ENCODE results near the gene HOTAIR.
A peak's percentile ranks its signal among the peaks of the same experiment; 100 is the strongest.

Gene HOTAIR

GRCh38 chr12:53971686-53972085 is 3.1 kb downstream of the HOTAIR start:
- DNase-seq (ENCODE audit: low spot score), result no peak
- Mint-ChIP-seq H3K4me1 (ENCODE audit: low read depth) (peaks cover 8% of the 10 kb centered on the region), H3K27me3 (ENCODE audit: low read depth) (peaks cover 92% of the 10 kb centered on the region), H3K9me3 (peaks cover 4% of the 10 kb centered on the region), H3K36me3 (ENCODE audit: low read depth) (peaks cover 2% of the 10 kb centered on the region), H3K27ac (no peak overlapping the region), H3K4me3 (no peak overlapping the region)

DNA sequence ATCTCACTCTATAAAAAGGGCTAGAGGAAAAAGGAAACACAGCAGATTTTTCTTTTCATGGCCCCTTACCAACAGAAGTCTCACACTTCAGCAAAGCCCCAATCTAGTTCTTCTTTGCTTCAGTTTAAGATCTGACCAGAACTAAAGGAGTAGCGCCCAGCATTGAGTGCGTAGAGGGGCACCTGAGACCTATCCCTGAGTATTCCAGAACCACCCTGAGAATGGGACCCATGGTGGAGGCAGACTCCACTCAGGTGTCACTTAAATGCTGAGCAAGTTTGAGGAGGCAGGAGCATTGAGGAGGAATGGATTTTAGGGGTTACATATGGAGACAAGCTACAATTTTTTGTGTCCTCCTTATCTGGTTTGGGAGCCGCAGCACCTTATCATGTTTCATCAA is 3.6 kb downstream of the HOTAIR start:
- H3K4me3 Mint-ChIP-seq, result no peak overlapping the region
- H3K4me1 Mint-ChIP-seq (ENCODE audit: low read depth), result peaks cover 13% of the 10 kb centered on the region
- H3K27ac Mint-ChIP-seq, result no peak overlapping the region
- H3K27me3 Mint-ChIP-seq (ENCODE audit: low read depth), result peaks cover 92% of the 10 kb centered on the region
- H3K36me3 Mint-ChIP-seq (ENCODE audit: low read depth), result peaks cover 2% of the 10 kb centered on the region
- H3K9me3 Mint-ChIP-seq, result peaks cover 4% of the 10 kb centered on the region
- DNase-seq (ENCODE audit: low spot score), result no peak

DNA sequence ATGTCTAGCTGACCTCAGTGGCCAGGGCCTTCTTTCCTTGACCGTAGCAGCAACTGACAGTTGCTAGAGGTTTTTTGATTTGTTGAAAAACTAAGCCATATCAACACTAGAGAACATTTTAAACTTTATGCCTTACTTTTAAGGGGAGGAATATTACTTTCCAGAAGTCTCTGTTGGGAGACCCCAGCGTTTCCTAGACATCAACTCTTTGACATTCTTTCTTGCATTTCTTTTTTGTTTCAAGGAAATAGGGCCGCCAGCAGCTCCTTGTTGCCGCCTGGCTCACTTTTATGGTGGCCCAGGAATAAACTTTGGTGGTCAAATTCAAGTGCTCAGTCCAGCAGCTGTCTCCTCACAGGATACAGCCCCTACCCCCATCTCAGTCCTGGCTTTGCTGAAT is 4.3 kb downstream of the HOTAIR start:
- Mint-ChIP-seq H3K4me1 (ENCODE audit: low read depth) (peaks cover 13% of the 10 kb centered on the region), H3K4me3 (no peak overlapping the region), H3K36me3 (ENCODE audit: low read depth) (peaks cover under 1% of the 10 kb centered on the region), H3K27ac (no peak overlapping the region), H3K9me3 (peaks cover 4% of the 10 kb centered on the region), H3K27me3 (ENCODE audit: low read depth) (peaks cover 92% of the 10 kb centered on the region)
- no peak for DNase-seq (ENCODE audit: low spot score)

- no peak for DNase-seq (ENCODE audit: low spot score)
- H3K27ac Mint-ChIP-seq, result no peak overlapping the region
- H3K4me3 Mint-ChIP-seq, result no peak overlapping the region
- peaks cover 11% of the 10 kb centered on the region for H3K4me1 Mint-ChIP-seq (ENCODE audit: low read depth)
- H3K36me3 Mint-ChIP-seq (ENCODE audit: low read depth), result no peaks in the 10 kb centered on the region
- peaks cover 4% of the 10 kb centered on the region for H3K9me3 Mint-ChIP-seq
- peaks cover 95% of the 10 kb centered on the region for H3K27me3 Mint-ChIP-seq (ENCODE audit: low read depth)
Observed at GRCh38 chr12:53969588-53970259, 5.0 kb downstream of the HOTAIR start.

- no peaks in the 10 kb centered on the region for H3K36me3 Mint-ChIP-seq (ENCODE audit: low read depth)
- H3K27me3 Mint-ChIP-seq (ENCODE audit: low read depth), result peaks cover 99% of the 10 kb centered on the region
- no peak overlapping the region for H3K27ac Mint-ChIP-seq
- no peak for DNase-seq (ENCODE audit: low spot score)
- H3K4me1 Mint-ChIP-seq (ENCODE audit: low read depth), result peaks cover 16% of the 10 kb centered on the region
- H3K4me3 Mint-ChIP-seq, result no peak overlapping the region
- H3K9me3 Mint-ChIP-seq, result peaks cover 4% of the 10 kb centered on the region
Observed at GRCh38 chr12:53968214-53969127, 6.3 kb downstream of the HOTAIR start.

DNA sequence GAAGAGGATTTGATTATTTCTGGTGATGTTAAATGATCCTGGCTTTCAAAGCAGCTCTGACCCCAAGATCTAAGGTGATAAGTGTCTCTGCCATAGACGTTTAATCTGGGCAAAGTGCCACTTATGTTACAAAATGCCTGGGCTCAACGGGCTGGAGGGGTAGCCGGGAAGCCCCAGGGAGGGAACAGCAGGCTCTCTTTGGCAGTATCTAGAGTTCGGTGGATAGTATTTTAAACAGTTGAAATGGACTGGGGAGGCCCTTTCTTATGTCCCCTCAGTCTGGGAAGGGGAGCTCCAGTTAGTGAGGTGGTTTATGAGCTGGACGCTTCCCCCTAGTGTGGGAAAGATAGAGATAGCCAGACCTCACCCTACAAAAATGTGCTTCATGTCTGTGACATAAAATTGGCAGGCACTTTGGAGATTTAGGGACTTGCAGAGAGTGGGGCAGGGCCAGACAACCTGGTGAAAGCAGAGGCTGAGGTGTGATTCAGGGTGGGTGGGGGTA is 7.3 kb downstream of the HOTAIR start:
- H3K9me3 Mint-ChIP-seq, result no peaks in the 10 kb centered on the region
- DNase-seq (ENCODE audit: low spot score), result no peak
- H3K27ac Mint-ChIP-seq, result no peak overlapping the region
- peaks cover 99% of the 10 kb centered on the region for H3K27me3 Mint-ChIP-seq (ENCODE audit: low read depth)
- peaks cover 10% of the 10 kb centered on the region for H3K4me1 Mint-ChIP-seq (ENCODE audit: low read depth)
- no peak overlapping the region for H3K4me3 Mint-ChIP-seq
- H3K36me3 Mint-ChIP-seq (ENCODE audit: low read depth), result no peaks in the 10 kb centered on the region

DNA sequence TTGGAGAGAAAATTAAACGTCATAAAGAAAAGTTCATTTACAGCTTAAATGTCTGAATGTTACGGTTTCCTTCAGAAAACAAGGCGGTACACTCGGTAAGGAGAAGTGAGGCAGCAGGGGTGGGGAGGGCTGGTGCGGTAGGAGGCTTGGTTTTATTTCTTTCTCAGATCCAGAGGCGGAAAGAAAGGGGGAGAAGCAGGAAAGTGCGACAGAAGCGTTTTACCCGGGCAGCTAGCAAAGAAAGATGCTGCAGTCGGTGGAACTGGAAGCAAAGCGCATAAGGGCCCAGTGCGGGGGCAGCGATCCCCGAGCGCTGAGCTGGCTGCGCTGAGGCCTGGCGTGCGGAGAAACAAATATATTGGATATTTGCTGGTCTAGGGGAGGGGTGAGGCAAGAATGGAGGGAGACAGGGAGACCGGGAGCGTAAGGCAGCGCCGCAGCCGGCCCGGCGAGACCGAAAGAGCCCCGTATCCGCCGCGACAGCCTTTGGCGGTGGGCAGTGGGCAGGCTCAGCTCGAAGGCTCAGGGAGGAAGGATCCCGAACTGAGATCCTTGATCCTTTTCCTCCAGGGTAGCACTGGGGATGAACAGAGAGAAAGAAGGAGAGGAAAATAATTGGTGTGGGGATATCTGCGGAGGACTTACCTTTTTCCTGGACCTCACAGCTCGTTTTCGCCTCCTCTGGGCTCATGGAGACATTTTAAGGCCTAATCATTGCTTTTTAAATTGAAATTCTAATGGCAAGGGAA is 8.2 kb downstream of the HOTAIR start:
- no peak for DNase-seq (ENCODE audit: low spot score)

GRCh38 chr12:53966085-53966384 is 8.7 kb downstream of the HOTAIR start:
- H3K27ac Mint-ChIP-seq, result peak overlapping the region; percentile 27
- H3K4me3 Mint-ChIP-seq, result no peak overlapping the region

More for the DNA sequence above, 8.2 kb downstream of the HOTAIR start:
- peaks cover 10% of the 10 kb centered on the region for H3K4me1 Mint-ChIP-seq (ENCODE audit: low read depth)
- peaks cover 97% of the 10 kb centered on the region for H3K27me3 Mint-ChIP-seq (ENCODE audit: low read depth)
- H3K9me3 Mint-ChIP-seq, result no peaks in the 10 kb centered on the region
- H3K36me3 Mint-ChIP-seq (ENCODE audit: low read depth), result no peaks in the 10 kb centered on the region
- peak overlapping the region; percentile 27 for H3K27ac Mint-ChIP-seq
- H3K4me3 Mint-ChIP-seq, result no peak overlapping the region

GRCh38 chr12:53965281-53966084 is 9.3 kb downstream of the HOTAIR start:
- peaks cover 89% of the 10 kb centered on the region for H3K27me3 Mint-ChIP-seq (ENCODE audit: low read depth)
- DNase-seq (ENCODE audit: low spot score), result no peak
- H3K4me3 Mint-ChIP-seq, result no peak overlapping the region
- no peaks in the 10 kb centered on the region for H3K36me3 Mint-ChIP-seq (ENCODE audit: low read depth)
- H3K4me1 Mint-ChIP-seq (ENCODE audit: low read depth), result peaks cover 10% of the 10 kb centered on the region
- no peaks in the 10 kb centered on the region for H3K9me3 Mint-ChIP-seq
- H3K27ac Mint-ChIP-seq, result peak overlapping the region; percentile 82

More at GRCh38 chr12:53966085-53966384, 8.7 kb downstream of the HOTAIR start:
- no peaks in the 10 kb centered on the region for H3K9me3 Mint-ChIP-seq
- H3K4me1 Mint-ChIP-seq (ENCODE audit: low read depth), result peaks cover 10% of the 10 kb centered on the region
- no peaks in the 10 kb centered on the region for H3K36me3 Mint-ChIP-seq (ENCODE audit: low read depth)
- H3K27me3 Mint-ChIP-seq (ENCODE audit: low read depth), result peaks cover 92% of the 10 kb centered on the region
- no peak for DNase-seq (ENCODE audit: low spot score)

- peaks cover 89% of the 10 kb centered on the region for H3K27me3 Mint-ChIP-seq (ENCODE audit: low read depth)
- H3K4me3 Mint-ChIP-seq, result no peak overlapping the region
- H3K9me3 Mint-ChIP-seq, result no peaks in the 10 kb centered on the region
- H3K36me3 Mint-ChIP-seq (ENCODE audit: low read depth), result no peaks in the 10 kb centered on the region
- no peak overlapping the region for H3K27ac Mint-ChIP-seq
- no peak for DNase-seq (ENCODE audit: low spot score)
- H3K4me1 Mint-ChIP-seq (ENCODE audit: low read depth), result peaks cover 10% of the 10 kb centered on the region
Observed at GRCh38 chr12:53964315-53964713, 10.4 kb downstream of the HOTAIR start.

GRCh38 chr12:53963434-53964314 is 11.1 kb downstream of the HOTAIR start:
- H3K4me3 Mint-ChIP-seq, result no peak overlapping the region
- peaks cover 87% of the 10 kb centered on the region for H3K27me3 Mint-ChIP-seq (ENCODE audit: low read depth)

DNA sequence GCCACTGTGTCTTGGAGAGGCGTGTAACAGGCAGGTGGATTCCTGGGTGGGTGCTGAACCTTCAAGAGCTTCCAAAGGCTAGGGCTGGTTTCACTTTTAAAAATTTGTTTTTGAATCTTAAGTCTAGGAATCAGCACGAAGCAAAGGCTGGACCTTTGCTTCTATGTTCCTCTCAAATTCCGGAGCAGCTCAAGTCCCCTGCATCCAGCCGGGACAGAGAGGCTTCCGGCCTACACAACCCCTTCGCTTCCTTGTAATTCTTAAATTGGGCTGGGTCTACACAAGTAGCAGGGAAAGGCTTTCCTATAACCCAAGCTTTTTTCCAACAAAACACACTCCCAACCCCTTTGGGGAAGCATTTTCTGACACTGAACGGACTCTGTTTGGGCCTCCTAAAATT is 11.7 kb downstream of the HOTAIR start:
- peaks cover 87% of the 10 kb centered on the region for H3K27me3 Mint-ChIP-seq (ENCODE audit: low read depth)
- no peaks in the 10 kb centered on the region for H3K9me3 Mint-ChIP-seq
- peaks cover 10% of the 10 kb centered on the region for H3K4me1 Mint-ChIP-seq (ENCODE audit: low read depth)
- H3K27ac Mint-ChIP-seq, result no peak overlapping the region
- no peak overlapping the region for H3K4me3 Mint-ChIP-seq
- no peaks in the 10 kb centered on the region for H3K36me3 Mint-ChIP-seq (ENCODE audit: low read depth)
- DNase-seq (ENCODE audit: low spot score), result no peak

More at GRCh38 chr12:53963434-53964314, 11.1 kb downstream of the HOTAIR start:
- Mint-ChIP-seq H3K27ac (no peak overlapping the region), H3K9me3 (no peaks in the 10 kb centered on the region), H3K4me1 (ENCODE audit: low read depth) (peaks cover 10% of the 10 kb centered on the region), H3K36me3 (ENCODE audit: low read depth) (no peaks in the 10 kb centered on the region)
- DNase-seq (ENCODE audit: low spot score), result no peak
